GM20000 (cell line): ENCODE data around the gene GAL3ST2.

Source experiments
- DNase-seq: peaks from one replicate; pipeline ENCODE4 v3.0.0; 2012; ENCODE audit warnings: low spot score
- CTCF ChIP-seq: IDR thresholded peaks from 2 replicates; pipeline ENCODE4 v1.5.1; 2012; ENCODE audit warnings: mild to moderate bottlenecking, control low read depth; ENCODE audit errors: extremely low read depth, missing control alignments

GAL3ST2 gene

GRCh38 chr2:241770185-241770935 is 6.3 kb upstream of the GAL3ST2 start:
- TF ChIP-seq CTCF = no peak
- peak; percentile 35 for DNase-seq

DNA sequence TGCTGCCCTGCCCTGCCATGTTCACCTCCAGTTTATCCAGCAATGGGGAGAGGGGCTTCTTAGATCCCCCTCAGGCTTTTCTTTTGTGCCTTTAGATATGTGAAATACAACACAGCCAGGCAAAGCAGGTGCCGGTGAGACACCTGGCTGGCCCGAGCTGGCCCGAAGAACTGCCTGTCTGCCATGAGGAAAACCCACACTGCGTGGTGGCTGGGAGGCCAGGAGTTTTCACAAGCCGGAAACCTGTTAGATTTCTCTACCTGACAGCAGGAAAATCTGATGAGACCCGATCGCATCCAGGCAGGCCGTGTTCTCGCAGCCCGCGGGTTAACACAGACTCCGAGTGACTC is 5.7 kb upstream of the GAL3ST2 start:
- TF ChIP-seq CTCF = no peak
- peak; percentile 39 for DNase-seq

- TF ChIP-seq CTCF = no peak
- peak; percentile 71 for DNase-seq
Measured at GRCh38 chr2:241771286-241772062, 5.1 kb upstream of the GAL3ST2 start.

DNA sequence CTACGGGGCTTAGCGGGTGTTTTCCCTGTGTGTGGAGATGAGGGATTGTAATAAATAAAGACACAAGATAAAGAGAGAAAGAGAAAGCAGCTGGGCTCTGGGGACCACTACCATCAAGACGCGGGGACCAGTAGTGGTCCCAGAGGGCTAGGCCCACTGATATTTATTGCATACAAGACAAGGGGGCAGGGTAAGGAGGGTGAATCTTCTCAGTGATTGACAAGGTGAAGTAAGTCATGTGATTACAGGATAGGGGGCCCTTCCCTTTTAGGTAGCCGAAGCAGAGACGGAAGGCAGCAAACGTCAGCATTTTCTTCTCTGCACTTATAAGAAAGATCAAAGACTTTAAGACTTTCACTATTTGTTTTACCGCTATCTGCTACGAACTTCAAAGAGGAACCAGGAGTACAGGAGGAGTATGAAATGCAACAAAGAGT is 4.5 kb upstream of the GAL3ST2 start:
- TF ChIP-seq CTCF = no peak

DNA sequence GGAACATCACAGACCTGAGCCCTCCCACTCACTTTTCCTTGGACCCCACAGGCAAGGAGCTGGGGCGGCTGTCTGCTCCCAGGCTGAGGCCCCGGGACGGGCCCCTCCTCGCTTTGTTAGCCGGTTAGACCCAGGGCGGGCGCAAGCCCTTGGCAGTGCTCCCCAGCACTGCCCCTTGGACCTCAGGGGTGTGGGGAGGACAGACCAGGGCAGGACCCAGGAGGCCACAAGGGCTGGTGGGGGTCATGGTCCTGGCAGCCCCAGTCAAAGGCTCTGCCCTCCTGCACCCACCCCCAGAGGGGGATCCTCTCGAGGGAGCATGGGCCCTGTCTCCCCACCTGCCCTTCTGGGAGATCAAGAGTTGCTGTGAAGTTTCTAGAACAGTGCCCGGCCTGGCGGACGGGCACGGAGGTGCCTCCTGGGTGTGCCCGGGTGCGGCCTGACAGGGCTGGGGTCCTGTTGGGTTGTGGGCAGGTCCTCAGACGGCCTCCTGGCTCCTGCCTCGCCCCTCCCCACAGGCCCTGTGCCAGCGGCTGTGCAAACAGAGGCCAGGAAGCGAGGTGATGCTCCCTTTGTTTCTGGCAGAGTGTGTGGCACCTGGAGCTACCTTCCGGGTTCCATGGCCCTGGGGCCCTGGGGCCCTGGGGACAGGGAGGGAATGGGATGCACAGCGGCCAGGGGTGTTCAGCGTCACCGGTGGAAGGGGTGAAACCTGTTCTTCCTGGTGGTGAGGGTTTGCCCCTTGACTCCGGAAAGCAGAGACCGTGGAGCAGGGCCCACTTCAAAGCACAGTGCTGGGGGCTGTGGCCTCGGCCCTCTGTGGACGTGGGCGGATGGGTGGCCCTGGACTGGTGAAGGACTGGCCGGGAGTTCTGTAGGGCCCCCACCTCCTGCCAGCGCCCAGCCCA is 2.9 kb upstream of the GAL3ST2 start:
- TF ChIP-seq CTCF = no peak
- peak; percentile 39 for DNase-seq

More for the DNA sequence above, 4.5 kb upstream of the GAL3ST2 start:
- DNase-seq = peak; percentile 76

- TF ChIP-seq CTCF = no peak
- DNase-seq = peak; percentile 25
Measured at GRCh38 chr2:241774419-241775222, 2.0 kb upstream of the GAL3ST2 start.
